ENCODE results near the gene MAP7D3.

DNA sequence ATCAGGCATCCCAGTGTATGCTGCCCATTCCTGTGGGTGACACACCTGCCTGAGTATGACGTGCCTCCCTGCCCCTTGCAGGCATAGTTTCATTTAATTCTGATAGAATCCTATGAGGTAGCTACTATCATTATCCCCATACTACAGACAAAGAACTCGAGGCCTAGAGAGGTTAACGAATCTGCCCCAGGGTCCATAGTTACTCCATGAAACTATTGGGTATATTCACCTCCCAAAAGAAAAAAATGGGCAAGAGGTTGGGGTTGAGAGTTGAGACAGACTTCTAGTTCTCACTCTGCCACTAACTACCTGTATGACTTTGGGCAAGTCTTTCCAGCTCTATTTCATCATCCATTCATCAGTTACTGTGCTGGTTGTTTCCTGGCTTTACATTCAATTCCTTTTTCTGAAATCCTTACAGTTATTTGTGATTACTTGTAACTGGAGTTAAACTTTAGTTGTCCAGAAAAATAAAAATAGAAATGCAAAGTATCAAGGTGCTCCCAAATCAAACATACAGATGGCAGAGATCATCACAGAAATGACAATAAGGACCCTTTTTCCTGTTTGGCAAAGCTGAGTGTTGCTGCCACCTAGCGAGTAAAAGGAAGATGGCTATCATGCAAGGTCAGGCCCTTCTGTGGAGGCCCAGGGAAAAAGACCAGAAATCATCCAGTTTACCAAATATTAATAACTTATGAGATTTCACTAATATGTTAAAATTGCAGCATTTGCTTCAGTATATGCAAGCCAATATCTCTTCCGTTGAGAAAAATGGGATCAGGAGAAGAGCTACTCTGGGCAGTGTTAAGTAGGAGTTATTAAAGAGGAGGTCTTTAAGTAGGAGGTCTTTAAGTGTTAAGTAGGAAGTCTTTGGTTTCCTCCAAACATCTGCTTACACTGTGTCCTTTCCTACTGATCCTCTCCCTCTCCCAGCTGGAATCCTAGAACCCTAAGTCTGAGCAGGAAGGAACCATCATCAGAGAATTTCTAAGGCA is 17.1 kb upstream of the MAP7D3 start:
- peak; percentile 91 for TF ChIP-seq CTCF (conservative IDR thresholded peaks at IDR 0.05)
- no peak for TF ChIP-seq EZH2 (IDR thresholded peaks at IDR 0.05; ENCODE audit: low read depth)
